Activated naive CD4-positive, alpha-beta T cell treated with Interleukin-2 at 50 U/mL for 16 hours (primary cell): ENCODE measurements around the gene MBD5.

Experiments used
- DNase-seq: peaks from one replicate; pipeline ENCODE4 v3.0.0-alpha.2; 2020

MBD5 gene

GRCh38 chr2:148554459-148555247 is 533.8 kb downstream of the MBD5 start:
- no peak for DNase-seq

- no peak for DNase-seq
Observed at GRCh38 chr2:148555622-148556294, 534.9 kb downstream of the MBD5 start.

- no peak for DNase-seq
Observed at GRCh38 chr2:148557844-148558436, 537.0 kb downstream of the MBD5 start.

DNA sequence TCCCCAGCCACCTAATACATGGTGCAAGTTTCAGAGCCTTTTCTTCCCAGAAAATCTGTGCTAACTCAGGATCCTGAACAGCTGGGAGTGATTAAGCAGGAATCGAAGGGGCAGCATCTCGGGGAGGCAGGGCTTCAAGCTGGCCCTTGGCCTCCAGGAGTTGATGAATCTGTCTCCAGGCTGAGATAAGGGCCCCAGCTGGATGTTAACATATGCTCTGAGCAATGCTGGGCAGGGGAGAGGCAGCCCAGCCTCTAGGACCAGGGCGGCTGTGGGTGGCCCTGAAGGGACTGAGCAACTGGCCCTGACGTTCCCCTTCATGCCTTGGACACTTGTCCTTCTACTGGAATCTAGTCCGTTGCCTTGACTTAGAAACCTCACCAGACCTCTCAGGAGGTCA is 539.6 kb downstream of the MBD5 start:
- no peak for DNase-seq

- no peak for DNase-seq
Observed at GRCh38 chr2:148561389-148561788, 540.5 kb downstream of the MBD5 start.

- DNase-seq: no peak
Observed at GRCh38 chr2:148565272-148565894, 544.5 kb downstream of the MBD5 start.
